ENCODE measurements around the gene GRK5.

- TF ChIP-seq EP300 (IDR thresholded peaks at IDR 0.05), result no peak
- TF ChIP-seq POLR2A (IDR thresholded peaks at IDR 0.05), result no peak
- TF ChIP-seq CTCF (IDR thresholded peaks at IDR 0.05), result no peak
These were observed 266.4 kb downstream of the GRK5 start for GRCh38 chr10:119473771-119474170.
